Endothelial cell of umbilical vein (primary cell): ENCODE measurements around the gene GTF2IRD1.

Source experiments
- CTCF ChIP-seq, 2 donors: IDR thresholded peaks; 1 replicate in 1 of 2; 2 replicates in 1 of 2; pipeline ENCODE4 v1.5.1; 2011; ENCODE audit warnings: low read length in 2 of 2, mild to moderate bottlenecking in 2 of 2, moderate library complexity in 2 of 2, control low read depth in 1 of 2, inconsistent platforms in 1 of 2, low read depth in 1 of 2; ENCODE audit not compliant: insufficient read depth in 1 of 2; ENCODE audit errors: extremely low read depth in 1 of 2
- EZH2 ChIP-seq: IDR thresholded peaks from 2 replicates; pipeline ENCODE4 v1.6.1; 2012; ENCODE audit warnings: borderline replicate concordance, low read depth, mild to moderate bottlenecking, moderate library complexity, low read length, inconsistent platforms; ENCODE audit not compliant: severe bottlenecking
- FOS ChIP-seq: IDR thresholded peaks from 2 replicates; pipeline ENCODE4 v1.6.1; 2011; ENCODE audit warnings: mild to moderate bottlenecking, low read length, moderate library complexity, borderline replicate concordance; ENCODE audit not compliant: insufficient read depth
- GATA2 ChIP-seq: IDR thresholded peaks from 2 replicates; pipeline ENCODE4 v1.7.0; 2011; ENCODE audit warnings: low read depth, mild to moderate bottlenecking, moderate library complexity, mixed read lengths, low read length; ENCODE audit not compliant: insufficient read length, insufficient read depth
- JUN ChIP-seq: IDR thresholded peaks from 2 replicates; pipeline ENCODE4 v1.6.1; 2011; ENCODE audit warnings: borderline replicate concordance, low read depth; ENCODE audit not compliant: insufficient read length, insufficient read depth
- MYC ChIP-seq: IDR thresholded peaks from one replicate; pipeline ENCODE4 v1.6.1; 2011; ENCODE audit warnings: mild to moderate bottlenecking, low read depth, low read length
- POLR2A ChIP-seq: IDR thresholded peaks from 2 replicates; pipeline ENCODE4 v1.6.1; 2012; ENCODE audit warnings: low read depth, mild to moderate bottlenecking, control low read depth, low read length
- POLR2AphosphoS5 ChIP-seq: IDR thresholded peaks from 2 replicates; pipeline ENCODE4 v1.6.1; 2012; ENCODE audit warnings: low read depth, mild to moderate bottlenecking, control low read depth, low read length, moderate library complexity; ENCODE audit not compliant: insufficient read depth
- TF ChIP-seq, protein P1 (sequence below): IDR thresholded peaks from 2 replicates; pipeline ENCODE4 v1.6.1; 2011; ENCODE audit not compliant: insufficient read depth, insufficient read length

DNA sequence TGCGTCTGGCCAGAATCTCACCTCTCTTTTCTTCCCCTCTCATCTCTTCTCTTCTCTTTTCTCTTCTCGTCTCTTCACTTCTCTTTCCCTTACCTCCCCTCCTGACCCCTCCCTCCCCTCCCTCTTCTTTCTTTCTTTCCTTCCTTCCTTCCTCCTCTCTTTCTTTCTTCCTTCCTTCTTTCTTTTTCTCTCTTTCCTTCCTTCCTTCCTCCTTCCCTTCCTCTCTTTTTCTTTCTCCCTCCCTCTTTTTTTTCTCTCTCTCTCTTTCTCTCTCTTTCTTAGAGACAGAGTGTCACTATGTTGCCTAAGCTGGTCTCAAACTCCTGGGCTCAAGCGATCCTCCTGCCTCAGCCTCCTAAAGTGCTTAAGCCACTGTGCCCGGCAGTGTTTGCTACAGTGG, 4.6 kb upstream of the GTF2IRD1 start:
- TF ChIP-seq EZH2 (no peak), CTCF (IDR thresholded peaks at IDR 0.05; ENCODE audit: extremely low read depth in 1 of 2, insufficient read depth in 1 of 2, low read depth in 1 of 2, low read length in 2 of 2) (no peak), POLR2A (no peak), POLR2AphosphoS5 (no peak), GATA2 (no peak), FOS (no peak), JUN (no peak), MYC (no peak)
- TF ChIP-seq, protein P1, sequence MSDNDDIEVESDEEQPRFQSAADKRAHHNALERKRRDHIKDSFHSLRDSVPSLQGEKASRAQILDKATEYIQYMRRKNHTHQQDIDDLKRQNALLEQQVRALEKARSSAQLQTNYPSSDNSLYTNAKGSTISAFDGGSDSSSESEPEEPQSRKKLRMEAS = no peak
